CD14-positive monocyte (primary cell): Measurements from ENCODE around the gene GDF2. TPM values are rescaled to one million over a fixed set of nuclear protein-coding genes. Genes with fewer than 3 reads are reported as not detected.

ENCODE experiments used
- DNase-seq, 3 donors: peaks; one replicate each; pipeline ENCODE4 v3.0.0-alpha.2; 2011 to 2022
- H2AFZ ChIP-seq: 2 replicates; pipeline ENCODE4 v1.6.0; 2012; ENCODE audit warnings: mild to moderate bottlenecking, low read depth, low read length, inconsistent platforms; ENCODE audit not compliant: insufficient read depth, poor library complexity, severe bottlenecking
- H3K27ac ChIP-seq, 2 donors: 1 replicate in 1 of 2; 2 replicates in 1 of 2; pipeline ENCODE4 v1.5.1; 2012 to 2013; ENCODE audit warnings: low read length in 2 of 2, control low read depth in 1 of 2, inconsistent platforms in 1 of 2, low read depth in 1 of 2, mild to moderate bottlenecking in 1 of 2
- H3K27me3 ChIP-seq, 2 donors: one replicate each; pipeline versions ENCODE4 v1.6.0 to v1.6.1; 2011 to 2013; ENCODE audit warnings: low read length in 2 of 2; ENCODE audit not compliant: control insufficient read depth in 2 of 2, insufficient read depth in 2 of 2
- H3K36me3 ChIP-seq, 2 donors: replicated peaks in 1 of 2; 1 replicate in 1 of 2; 2 replicates in 1 of 2; pipeline versions ENCODE4 v1.5.1 to v1.6.1; 2012 to 2013; ENCODE audit warnings: low read length in 2 of 2, control low read depth in 1 of 2, inconsistent platforms in 1 of 2, mild to moderate bottlenecking in 1 of 2; ENCODE audit not compliant: insufficient read depth in 2 of 2, control insufficient read depth in 1 of 2
- H3K4me1 ChIP-seq, 2 donors: 1 replicate in 1 of 2; 2 replicates in 1 of 2; pipeline versions ENCODE4 v1.5.1 to v1.6.1; 2012 to 2013; ENCODE audit warnings: low read length in 2 of 2, control low read depth in 1 of 2, inconsistent platforms in 1 of 2, mild to moderate bottlenecking in 1 of 2, moderate library complexity in 1 of 2; ENCODE audit not compliant: insufficient read depth in 2 of 2, control insufficient read depth in 1 of 2
- H3K4me2 ChIP-seq: replicated peaks from 2 replicates; pipeline ENCODE3; 2012; ENCODE audit warnings: low read length, moderate library complexity, mild to moderate bottlenecking; ENCODE audit not compliant: poor library complexity, severe bottlenecking; ENCODE audit errors: extremely low read depth
- H3K4me3 ChIP-seq, 3 experiments: fragments of 200-600 bp in 1 of 3; sonication (generic) in 1 of 3; replicated peaks in 1 of 3; 1 replicate in 2 of 3; 2 replicates in 1 of 3; pipeline ENCODE4 v1.5.1; 2011 to 2013; ENCODE audit warnings: low read length in 3 of 3, mild to moderate bottlenecking in 3 of 3, control low read depth in 2 of 3, low read depth in 2 of 3, inconsistent platforms in 1 of 3, moderate library complexity in 1 of 3
- H3K79me2 ChIP-seq: 2 replicates; pipeline ENCODE4 v1.6.0; 2012; ENCODE audit warnings: mild to moderate bottlenecking, control low read depth, inconsistent platforms, low read length, moderate library complexity; ENCODE audit not compliant: insufficient read depth
- H3K9ac ChIP-seq: 2 replicates; pipeline ENCODE4 v1.6.0; 2017; ENCODE audit warnings: low read length, mild to moderate bottlenecking; ENCODE audit not compliant: insufficient read depth, poor library complexity, severe bottlenecking
- H3K9me3 ChIP-seq, 2 donors: replicated peaks in 1 of 2; 1 replicate in 1 of 2; 2 replicates in 1 of 2; pipeline versions ENCODE4 v1.5.1 to v1.6.1; 2012 to 2013; ENCODE audit warnings: low read length in 2 of 2, control low read depth in 1 of 2; ENCODE audit not compliant: control insufficient read depth in 1 of 2, insufficient read depth in 1 of 2
- H4K20me1 ChIP-seq: 2 replicates; pipeline ENCODE4 v1.6.0; 2012; ENCODE audit warnings: mild to moderate bottlenecking, low read length, control low read depth, moderate library complexity; ENCODE audit not compliant: insufficient read depth
- H3K27ac Mint-ChIP-seq, 7 donors: one replicate each; pipeline ENCODE4 v1.8.0; 2020; ENCODE audit warnings: mild to moderate bottlenecking in 7 of 7, mixed read lengths in 7 of 7, moderate library complexity in 6 of 7, inconsistent platforms in 2 of 7
- H3K27me3 Mint-ChIP-seq, 3 donors: one replicate each; pipeline ENCODE4 v1.8.0; 2021 to 2022; ENCODE audit warnings: low read depth in 3 of 3, mild to moderate bottlenecking in 3 of 3, mixed read lengths in 3 of 3, moderate library complexity in 3 of 3, inconsistent platforms in 1 of 3
- H3K36me3 Mint-ChIP-seq, 2 donors: one replicate each; pipeline ENCODE4 v1.8.0; 2020; ENCODE audit warnings: mixed read lengths in 2 of 2, inconsistent platforms in 1 of 2, mild to moderate bottlenecking in 1 of 2
- H3K4me1 Mint-ChIP-seq: one replicate; pipeline ENCODE4 v1.8.0; 2020; ENCODE audit warnings: mild to moderate bottlenecking, mixed read lengths
- H3K4me3 Mint-ChIP-seq, 2 donors: one replicate each; pipeline ENCODE4 v1.8.0; 2020; ENCODE audit warnings: mild to moderate bottlenecking in 2 of 2, mixed read lengths in 2 of 2, moderate library complexity in 1 of 2
- H3K9me3 Mint-ChIP-seq, 7 donors: one replicate each; pipeline ENCODE4 v1.8.0; 2020 to 2022; ENCODE audit warnings: mixed read lengths in 7 of 7, mild to moderate bottlenecking in 6 of 7, moderate library complexity in 6 of 7, inconsistent platforms in 2 of 7
- WGBS: methylation state at CpG from one replicate; pipeline ENCODE4 v1.1.5; 2013; ENCODE audit warnings: missing lambda C conversion rate; ENCODE audit not compliant: insufficient coverage; 5-methylcytosine and 5-hydroxymethylcytosine counted together
- intact Hi-C, 2 donors: fragments of 100-400 bp; cut with micrococcal nuclease; formaldehyde crosslinking; loops; one replicate each; pipeline versions ENCODE4 v1.15.0 to v1.15.1; 2023
- polyA plus RNA-seq, 3 donors: library from polyadenylated mRNA; depleted of rRNA in 1 of 3; unstranded in 2 of 3; stranded (reverse) in 1 of 3; fragments of 300-500 nt in 2 of 3; fragments of >200 nt in 1 of 3; fragmentation: Illumina TruSeq in 2 of 3; gene quantifications; 1 replicate in 2 of 3; 2 replicates in 1 of 3; pipeline ENCODE4 v1.2.3, GENCODE V29; 2012 to 2021
- TF ChIP-seq, protein P1 (sequence below): fragments of 200-600 bp; IDR thresholded peaks from one replicate; pipeline ENCODE4 v1.8.0; 2022; ENCODE audit warnings: antibody characterized with exemption, mild to moderate bottlenecking

Gene GDF2
- polyA plus RNA-seq, 3 donors, result not detected

DNA sequence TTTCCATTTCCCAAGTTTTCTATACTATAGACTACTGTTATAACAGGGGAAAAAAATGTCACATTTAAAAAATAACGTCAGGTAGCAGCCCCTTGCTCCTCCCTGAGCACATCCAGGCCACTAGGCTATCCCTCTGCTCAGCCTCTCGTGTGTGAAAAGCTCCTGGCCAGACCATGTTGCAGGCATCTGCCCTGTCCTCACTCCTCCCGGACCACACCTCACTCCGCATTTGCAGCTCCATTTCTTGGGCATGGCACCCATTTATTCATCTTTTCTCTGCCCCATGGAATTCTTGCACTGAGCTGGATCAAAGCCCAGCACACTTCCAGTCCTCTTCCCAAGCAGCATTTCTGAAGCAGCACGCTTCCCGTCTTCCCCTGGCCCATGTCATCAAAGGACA is 1.4 kb upstream of the GDF2 start:
- Histone ChIP-seq H2AFZ (no peak overlapping the region), H3K9me3 (no peaks in the 10 kb centered on the region), H3K4me1 (no peaks in the 10 kb centered on the region), H3K27me3 (no peaks in the 10 kb centered on the region), H3K4me2 (no peak overlapping the region), H3K27ac (no peak overlapping the region), H3K36me3 (no peaks in the 10 kb centered on the region), H3K9ac (no peak overlapping the region), H3K4me3 (no peak overlapping the region), H4K20me1 (no peaks in the 10 kb centered on the region), H3K79me2 (no peaks in the 10 kb centered on the region)
- H3K4me1 Mint-ChIP-seq, result no peaks in the 10 kb centered on the region
- intact Hi-C loops, result no loop called here
- H3K36me3 Mint-ChIP-seq, result no peaks in the 10 kb centered on the region
- H3K27ac Mint-ChIP-seq, result no peak overlapping the region
- peaks cover 0 to 1% (median 0%) of the 10 kb centered on the region in 7 donors for H3K9me3 Mint-ChIP-seq
- TF ChIP-seq, protein P1, sequence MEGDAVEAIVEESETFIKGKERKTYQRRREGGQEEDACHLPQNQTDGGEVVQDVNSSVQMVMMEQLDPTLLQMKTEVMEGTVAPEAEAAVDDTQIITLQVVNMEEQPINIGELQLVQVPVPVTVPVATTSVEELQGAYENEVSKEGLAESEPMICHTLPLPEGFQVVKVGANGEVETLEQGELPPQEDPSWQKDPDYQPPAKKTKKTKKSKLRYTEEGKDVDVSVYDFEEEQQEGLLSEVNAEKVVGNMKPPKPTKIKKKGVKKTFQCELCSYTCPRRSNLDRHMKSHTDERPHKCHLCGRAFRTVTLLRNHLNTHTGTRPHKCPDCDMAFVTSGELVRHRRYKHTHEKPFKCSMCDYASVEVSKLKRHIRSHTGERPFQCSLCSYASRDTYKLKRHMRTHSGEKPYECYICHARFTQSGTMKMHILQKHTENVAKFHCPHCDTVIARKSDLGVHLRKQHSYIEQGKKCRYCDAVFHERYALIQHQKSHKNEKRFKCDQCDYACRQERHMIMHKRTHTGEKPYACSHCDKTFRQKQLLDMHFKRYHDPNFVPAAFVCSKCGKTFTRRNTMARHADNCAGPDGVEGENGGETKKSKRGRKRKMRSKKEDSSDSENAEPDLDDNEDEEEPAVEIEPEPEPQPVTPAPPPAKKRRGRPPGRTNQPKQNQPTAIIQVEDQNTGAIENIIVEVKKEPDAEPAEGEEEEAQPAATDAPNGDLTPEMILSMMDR, result no peak
- peaks cover 3 to 6% (median 6%) of the 10 kb centered on the region in 3 donors for H3K27me3 Mint-ChIP-seq
- WGBS, result 85% methylated on average over 6 of the region's 6 CpGs
- DNase-seq, result no peak
- no peak overlapping the region for H3K4me3 Mint-ChIP-seq

DNA sequence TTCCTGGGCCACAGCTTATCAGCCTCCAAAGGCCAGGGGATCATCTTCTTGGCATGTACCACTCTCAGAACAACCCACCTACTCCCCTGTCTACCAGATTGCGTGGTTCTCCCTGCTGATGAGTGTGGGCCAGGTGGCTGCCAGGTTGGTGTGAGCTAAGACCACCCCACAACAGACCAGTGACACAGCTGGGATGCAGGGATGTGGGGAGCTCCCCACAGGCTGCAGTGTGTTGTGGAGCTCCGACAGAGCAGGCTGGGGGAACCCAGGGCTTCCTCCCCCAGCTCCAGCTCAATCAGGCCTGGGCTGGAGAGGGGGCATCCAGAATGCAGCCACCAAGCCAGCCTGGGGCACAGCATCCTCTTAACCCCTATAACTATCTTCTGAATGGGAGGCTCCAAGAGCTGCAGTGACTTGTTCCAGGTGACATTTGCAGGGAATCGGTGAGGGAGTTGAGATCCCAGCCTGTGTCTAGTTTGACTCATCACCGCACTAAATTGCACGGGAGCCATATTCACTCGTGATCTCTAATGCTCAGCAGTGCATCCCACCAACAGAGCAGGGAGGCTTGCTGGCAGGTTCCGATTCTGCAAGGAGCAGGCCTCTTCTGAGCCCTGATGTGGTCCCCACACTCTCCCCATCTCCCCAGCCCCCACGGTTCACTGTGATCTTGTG is 596 bp upstream of the GDF2 start:
- H2AFZ ChIP-seq, result no peak overlapping the region
- no peak overlapping the region for H3K27ac ChIP-seq
- no peaks in the 10 kb centered on the region for H3K36me3 ChIP-seq
- no peaks in the 10 kb centered on the region for H3K4me1 ChIP-seq
- 96% methylated on average over 4 of the region's 8 CpGs for WGBS
- no peak for DNase-seq
- H3K4me2 ChIP-seq, result no peak overlapping the region
- H3K27me3 ChIP-seq, result no peaks in the 10 kb centered on the region
- H3K4me3 ChIP-seq, result no peak overlapping the region
- H3K9me3 ChIP-seq, result no peaks in the 10 kb centered on the region
- no peaks in the 10 kb centered on the region for H3K4me1 Mint-ChIP-seq
- H3K27ac Mint-ChIP-seq, result no peak overlapping the region
- peaks cover 0 to 1% (median 0%) of the 10 kb centered on the region in 7 donors for H3K9me3 Mint-ChIP-seq
- H3K36me3 Mint-ChIP-seq, result no peaks in the 10 kb centered on the region
- H3K27me3 Mint-ChIP-seq, result peaks cover 0 to 6% (median 6%) of the 10 kb centered on the region in 3 donors
- no peaks in the 10 kb centered on the region for H3K79me2 ChIP-seq
- H3K4me3 Mint-ChIP-seq, result no peak overlapping the region
- TF ChIP-seq, protein P1, result no peak
- H4K20me1 ChIP-seq, result no peaks in the 10 kb centered on the region
- intact Hi-C loops, result no loop called here
- H3K9ac ChIP-seq, result no peak overlapping the region
